ENCODE measurements around the gene SPDYE16. TPM values are rescaled to one million over a fixed set of nuclear protein-coding genes. Genes with fewer than 3 reads are reported as not detected.
"Not testable (repeated sequence)": the region's sequence is repeated elsewhere in the genome, so short reads cannot be mapped to it uniquely, and the experiment has no call there.

The SPDYE16 gene
- total and polyA plus RNA-seq, 4 donors, result 0.16 to 0.61 (median 0.48) TPM; not detected in 1

GRCh38 chr7:76582848-76583631, 39.9 kb upstream of the SPDYE16 start:
- peak; percentile 86 to 87 for DNase-seq
- H3K4me3 ChIP-seq (ENCODE audit: low read length in 2 of 2); H3K4me1 ChIP-seq (ENCODE audit: control insufficient read depth in 1 of 2, insufficient read depth in 2 of 2, low read length in 2 of 2); H3K27me3 ChIP-seq (ENCODE audit: control insufficient read depth in 1 of 2, insufficient read depth in 2 of 2, low read length in 1 of 2); H3K36me3 ChIP-seq (ENCODE audit: control insufficient read depth in 1 of 2, insufficient read depth in 2 of 2, low read length in 1 of 2); intact Hi-C loops (cut with DNase I); H3K9me3 ChIP-seq (ENCODE audit: control insufficient read depth, low read length): not testable (repeated sequence)
- 23 to 28% methylated on average over 1 of the region's 2 CpGs for WGBS, 2 donors
- H3K27ac ChIP-seq (ENCODE audit: low read depth in 1 of 2, low read length in 2 of 2), result peak overlapping the region in 1 of 2 donors; percentile 33
- ATAC-seq (ENCODE audit: low FRiP score), result peak; percentile 98

- H3K27me3 ChIP-seq (ENCODE audit: control insufficient read depth in 1 of 2, insufficient read depth in 2 of 2, low read length in 1 of 2); H3K4me3 ChIP-seq (ENCODE audit: low read length in 2 of 2); H3K27ac ChIP-seq (ENCODE audit: low read depth in 1 of 2, low read length in 2 of 2); ATAC-seq (ENCODE audit: low FRiP score); H3K9me3 ChIP-seq (ENCODE audit: control insufficient read depth, low read length); intact Hi-C loops (cut with DNase I); H3K4me1 ChIP-seq (ENCODE audit: control insufficient read depth in 1 of 2, insufficient read depth in 2 of 2, low read length in 2 of 2); DNase-seq; H3K36me3 ChIP-seq (ENCODE audit: control insufficient read depth in 1 of 2, insufficient read depth in 2 of 2, low read length in 1 of 2): not testable (repeated sequence)
- WGBS, 2 donors, result 19 to 32% methylated on average over 3 of the region's 3 CpGs
These were observed 33.0 kb upstream of the SPDYE16 start for GRCh38 chr7:76575919-76576655.

- WGBS, 2 donors, result 100% methylated on average over 1 of the region's 2 CpGs
- H3K9me3 ChIP-seq (ENCODE audit: control insufficient read depth, low read length), result not testable (repeated sequence)
These were observed 32.3 kb upstream of the SPDYE16 start for GRCh38 chr7:76575431-76575830.

GRCh38 chr7:76572296-76572695, 29.2 kb upstream of the SPDYE16 start:
- DNase-seq; H3K4me1 ChIP-seq (ENCODE audit: control insufficient read depth in 1 of 2, insufficient read depth in 2 of 2, low read length in 2 of 2); H3K27ac ChIP-seq (ENCODE audit: low read depth in 1 of 2, low read length in 2 of 2); ATAC-seq (ENCODE audit: low FRiP score); H3K36me3 ChIP-seq (ENCODE audit: control insufficient read depth in 1 of 2, insufficient read depth in 2 of 2, low read length in 1 of 2); H3K9me3 ChIP-seq (ENCODE audit: control insufficient read depth, low read length); intact Hi-C loops (cut with DNase I); H3K4me3 ChIP-seq (ENCODE audit: low read length in 2 of 2); H3K27me3 ChIP-seq (ENCODE audit: control insufficient read depth in 1 of 2, insufficient read depth in 2 of 2, low read length in 1 of 2): not testable (repeated sequence)
- WGBS, 2 donors, result 96% methylated on average over 3 of the region's 3 CpGs

More at GRCh38 chr7:76575431-76575830, 32.3 kb upstream of the SPDYE16 start:
- DNase-seq; H3K27ac ChIP-seq (ENCODE audit: low read depth in 1 of 2, low read length in 2 of 2); H3K4me1 ChIP-seq (ENCODE audit: control insufficient read depth in 1 of 2, insufficient read depth in 2 of 2, low read length in 2 of 2); intact Hi-C loops (cut with DNase I); H3K36me3 ChIP-seq (ENCODE audit: control insufficient read depth in 1 of 2, insufficient read depth in 2 of 2, low read length in 1 of 2); H3K4me3 ChIP-seq (ENCODE audit: low read length in 2 of 2); H3K27me3 ChIP-seq (ENCODE audit: control insufficient read depth in 1 of 2, insufficient read depth in 2 of 2, low read length in 1 of 2); ATAC-seq (ENCODE audit: low FRiP score): not testable (repeated sequence)

GRCh38 chr7:76570324-76570775, 27.3 kb upstream of the SPDYE16 start:
- ATAC-seq (ENCODE audit: low FRiP score); DNase-seq; H3K4me3 ChIP-seq (ENCODE audit: low read length in 2 of 2); H3K27me3 ChIP-seq (ENCODE audit: control insufficient read depth in 1 of 2, insufficient read depth in 2 of 2, low read length in 1 of 2); H3K4me1 ChIP-seq (ENCODE audit: control insufficient read depth in 1 of 2, insufficient read depth in 2 of 2, low read length in 2 of 2); H3K9me3 ChIP-seq (ENCODE audit: control insufficient read depth, low read length); intact Hi-C loops (cut with DNase I); H3K27ac ChIP-seq (ENCODE audit: low read depth in 1 of 2, low read length in 2 of 2); H3K36me3 ChIP-seq (ENCODE audit: control insufficient read depth in 1 of 2, insufficient read depth in 2 of 2, low read length in 1 of 2): not testable (repeated sequence)
- 87 to 90% methylated on average over 4 of the region's 4 CpGs for WGBS, 2 donors

- ATAC-seq (ENCODE audit: low FRiP score); H3K27ac ChIP-seq (ENCODE audit: low read depth in 1 of 2, low read length in 2 of 2); DNase-seq; H3K4me3 ChIP-seq (ENCODE audit: low read length in 2 of 2); H3K4me1 ChIP-seq (ENCODE audit: control insufficient read depth in 1 of 2, insufficient read depth in 2 of 2, low read length in 2 of 2); H3K27me3 ChIP-seq (ENCODE audit: control insufficient read depth in 1 of 2, insufficient read depth in 2 of 2, low read length in 1 of 2); H3K9me3 ChIP-seq (ENCODE audit: control insufficient read depth, low read length); intact Hi-C loops (cut with DNase I); H3K36me3 ChIP-seq (ENCODE audit: control insufficient read depth in 1 of 2, insufficient read depth in 2 of 2, low read length in 1 of 2): not testable (repeated sequence)
These were observed 25.6 kb upstream of the SPDYE16 start for GRCh38 chr7:76568742-76569141.

GRCh38 chr7:76567753-76568152, 24.7 kb upstream of the SPDYE16 start:
- intact Hi-C loops (cut with DNase I); ATAC-seq (ENCODE audit: low FRiP score); H3K4me1 ChIP-seq (ENCODE audit: control insufficient read depth in 1 of 2, insufficient read depth in 2 of 2, low read length in 2 of 2); H3K4me3 ChIP-seq (ENCODE audit: low read length in 2 of 2); DNase-seq; H3K27ac ChIP-seq (ENCODE audit: low read depth in 1 of 2, low read length in 2 of 2); H3K27me3 ChIP-seq (ENCODE audit: control insufficient read depth in 1 of 2, insufficient read depth in 2 of 2, low read length in 1 of 2); H3K36me3 ChIP-seq (ENCODE audit: control insufficient read depth in 1 of 2, insufficient read depth in 2 of 2, low read length in 1 of 2); H3K9me3 ChIP-seq (ENCODE audit: control insufficient read depth, low read length): not testable (repeated sequence)

GRCh38 chr7:76567311-76567710, 24.2 kb upstream of the SPDYE16 start:
- H3K4me3 ChIP-seq (ENCODE audit: low read length in 2 of 2); ATAC-seq (ENCODE audit: low FRiP score); H3K27ac ChIP-seq (ENCODE audit: low read depth in 1 of 2, low read length in 2 of 2); H3K27me3 ChIP-seq (ENCODE audit: control insufficient read depth in 1 of 2, insufficient read depth in 2 of 2, low read length in 1 of 2); H3K36me3 ChIP-seq (ENCODE audit: control insufficient read depth in 1 of 2, insufficient read depth in 2 of 2, low read length in 1 of 2); DNase-seq; intact Hi-C loops (cut with DNase I); H3K9me3 ChIP-seq (ENCODE audit: control insufficient read depth, low read length); H3K4me1 ChIP-seq (ENCODE audit: control insufficient read depth in 1 of 2, insufficient read depth in 2 of 2, low read length in 2 of 2): not testable (repeated sequence)
- WGBS, 2 donors, result 98 to 100% methylated on average over 2 of the region's 4 CpGs

- H3K27me3 ChIP-seq (ENCODE audit: control insufficient read depth in 1 of 2, insufficient read depth in 2 of 2, low read length in 1 of 2); H3K27ac ChIP-seq (ENCODE audit: low read depth in 1 of 2, low read length in 2 of 2); intact Hi-C loops (cut with DNase I); ATAC-seq (ENCODE audit: low FRiP score); DNase-seq; H3K36me3 ChIP-seq (ENCODE audit: control insufficient read depth in 1 of 2, insufficient read depth in 2 of 2, low read length in 1 of 2); H3K4me3 ChIP-seq (ENCODE audit: low read length in 2 of 2); H3K9me3 ChIP-seq (ENCODE audit: control insufficient read depth, low read length); H3K4me1 ChIP-seq (ENCODE audit: control insufficient read depth in 1 of 2, insufficient read depth in 2 of 2, low read length in 2 of 2): not testable (repeated sequence)
- WGBS, 2 donors, result 98 to 99% methylated on average over 2 of the region's 3 CpGs
These were observed 21.9 kb upstream of the SPDYE16 start for GRCh38 chr7:76565001-76565400.
